WERI-Rb-1 (cell line): Measurements from ENCODE around the gene GPR137B.

Experiments used
- DNase-seq: peaks from one replicate; pipeline ENCODE4 v3.0.0-alpha.2; 2020
- H3K27ac ChIP-seq: fragments of 250-450 bp; sonication (Bioruptor Pico); 2 replicates; pipeline ENCODE4 v1.5.1; 2020; ENCODE audit warnings: mild to moderate bottlenecking, moderate library complexity
- H3K27me3 ChIP-seq: fragments of 250-450 bp; sonication (Bioruptor Pico); 2 replicates; pipeline ENCODE4 v1.5.1; 2021; ENCODE audit warnings: mild to moderate bottlenecking, low read depth, moderate library complexity; ENCODE audit not compliant: insufficient read depth, severe bottlenecking
- H3K36me3 ChIP-seq: fragments of 250-450 bp; sonication (Bioruptor Pico); 2 replicates; pipeline ENCODE4 v1.5.1; 2020; ENCODE audit warnings: mild to moderate bottlenecking, moderate library complexity
- H3K4me3 ChIP-seq: 2 replicates; pipeline ENCODE4 v1.5.1; 2011; ENCODE audit warnings: low read depth, mild to moderate bottlenecking, control low read depth, low read length
- H3K9me3 ChIP-seq: fragments of 250-450 bp; sonication (Bioruptor Pico); 2 replicates; pipeline ENCODE4 v1.5.1; 2021; ENCODE audit warnings: mild to moderate bottlenecking, moderate library complexity; ENCODE audit not compliant: severe bottlenecking
- TF ChIP-seq, protein P1 (sequence below): IDR thresholded peaks from 2 replicates; pipeline ENCODE4 v1.5.1; 2011; ENCODE audit warnings: low read depth, mild to moderate bottlenecking, control low read depth, inconsistent platforms, low read length

The GPR137B gene

DNA sequence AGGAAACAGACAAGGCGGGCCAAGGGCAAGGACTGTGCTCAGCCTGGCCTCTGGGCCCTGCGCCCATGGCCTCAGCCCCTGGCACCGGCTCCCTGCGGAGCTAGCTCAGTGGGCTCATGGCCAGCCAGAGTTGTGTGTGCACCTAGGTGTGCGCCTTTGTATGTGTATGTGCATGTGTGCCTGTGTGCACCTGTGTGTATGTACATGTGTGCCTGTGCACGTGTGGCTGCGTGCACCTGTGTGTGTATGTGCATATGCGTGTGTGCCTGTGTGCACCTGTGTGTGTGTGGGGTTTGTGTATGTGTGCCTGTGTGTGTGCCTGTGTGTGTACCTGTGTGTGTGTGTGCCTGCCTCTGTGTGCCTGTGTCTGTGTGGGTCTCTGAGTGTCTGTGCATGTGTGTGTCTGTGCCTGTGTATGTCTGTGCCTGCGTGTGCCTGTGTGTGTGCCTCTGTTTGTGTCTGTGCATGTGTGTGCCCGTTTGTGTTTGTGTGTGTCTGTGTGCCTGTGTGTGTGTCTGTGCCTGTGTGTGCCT lies 7.4 kb downstream of the GPR137B start:
- no peak overlapping the region for H3K4me3 ChIP-seq
- no peak overlapping the region for H3K27ac ChIP-seq
- H3K36me3 ChIP-seq = no peaks in the 10 kb centered on the region
- DNase-seq = no peak
- no peaks in the 10 kb centered on the region for H3K27me3 ChIP-seq
- no peaks in the 10 kb centered on the region for H3K9me3 ChIP-seq
- TF ChIP-seq, protein P1, sequence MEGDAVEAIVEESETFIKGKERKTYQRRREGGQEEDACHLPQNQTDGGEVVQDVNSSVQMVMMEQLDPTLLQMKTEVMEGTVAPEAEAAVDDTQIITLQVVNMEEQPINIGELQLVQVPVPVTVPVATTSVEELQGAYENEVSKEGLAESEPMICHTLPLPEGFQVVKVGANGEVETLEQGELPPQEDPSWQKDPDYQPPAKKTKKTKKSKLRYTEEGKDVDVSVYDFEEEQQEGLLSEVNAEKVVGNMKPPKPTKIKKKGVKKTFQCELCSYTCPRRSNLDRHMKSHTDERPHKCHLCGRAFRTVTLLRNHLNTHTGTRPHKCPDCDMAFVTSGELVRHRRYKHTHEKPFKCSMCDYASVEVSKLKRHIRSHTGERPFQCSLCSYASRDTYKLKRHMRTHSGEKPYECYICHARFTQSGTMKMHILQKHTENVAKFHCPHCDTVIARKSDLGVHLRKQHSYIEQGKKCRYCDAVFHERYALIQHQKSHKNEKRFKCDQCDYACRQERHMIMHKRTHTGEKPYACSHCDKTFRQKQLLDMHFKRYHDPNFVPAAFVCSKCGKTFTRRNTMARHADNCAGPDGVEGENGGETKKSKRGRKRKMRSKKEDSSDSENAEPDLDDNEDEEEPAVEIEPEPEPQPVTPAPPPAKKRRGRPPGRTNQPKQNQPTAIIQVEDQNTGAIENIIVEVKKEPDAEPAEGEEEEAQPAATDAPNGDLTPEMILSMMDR = no peak

DNA sequence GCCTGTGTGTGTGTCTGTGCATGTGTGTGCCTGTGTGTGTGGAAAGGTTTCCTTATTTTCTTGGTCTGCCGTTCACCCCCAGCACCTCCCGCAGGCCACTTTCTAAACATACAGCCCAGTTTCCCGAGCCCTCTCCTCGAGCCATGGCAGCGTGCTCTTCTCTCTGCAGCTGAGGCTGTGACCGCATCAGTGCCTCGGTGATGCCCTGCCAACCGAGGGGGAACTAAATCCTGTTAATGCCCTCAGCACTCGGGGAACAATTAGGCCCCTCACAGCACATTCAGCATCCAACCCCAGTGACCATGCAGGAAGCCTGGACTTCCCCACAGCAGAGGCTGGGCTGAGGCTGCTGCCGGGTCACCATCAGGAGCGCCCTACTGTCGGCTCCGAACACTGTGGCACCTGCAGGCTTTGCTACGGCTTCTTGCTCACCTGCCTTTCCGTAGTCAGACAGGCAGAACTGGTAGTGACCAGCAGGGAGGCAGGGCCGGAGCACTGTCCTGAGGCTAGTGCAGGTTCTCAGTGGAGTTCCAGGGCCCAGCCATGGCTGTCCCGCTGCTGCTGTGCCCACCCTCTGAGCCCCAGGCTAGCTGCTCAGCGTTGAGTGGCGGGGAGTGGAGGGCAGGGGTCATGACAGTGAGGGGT lies 8.1 kb downstream of the GPR137B start:
- Histone ChIP-seq H3K4me3 (no peak overlapping the region), H3K9me3 (no peaks in the 10 kb centered on the region), H3K27ac (no peak overlapping the region), H3K36me3 (no peaks in the 10 kb centered on the region), H3K27me3 (no peaks in the 10 kb centered on the region)
- DNase-seq = no peak
- TF ChIP-seq, protein P1 = no peak

DNA sequence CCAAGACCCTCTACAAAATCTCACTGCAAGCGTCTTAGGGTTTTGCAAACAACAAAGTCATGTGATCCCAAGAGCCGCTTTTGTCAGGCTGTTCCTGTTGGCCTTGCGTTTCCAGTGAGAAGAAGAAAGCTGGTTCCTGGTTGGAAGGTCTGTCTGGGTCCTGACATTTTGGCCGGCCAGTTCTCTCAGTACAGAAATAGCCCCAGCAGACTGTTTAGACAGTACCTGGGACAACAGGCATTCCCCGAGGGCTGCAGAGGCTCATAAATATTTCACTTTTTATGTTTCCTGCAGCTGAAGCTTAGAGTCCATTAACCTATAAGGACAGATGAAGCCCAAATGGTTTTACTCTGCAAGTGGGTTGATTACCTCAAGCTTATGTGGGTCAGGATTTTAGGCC lies 8.6 kb downstream of the GPR137B start:
- no peak for DNase-seq
- TF ChIP-seq, protein P1 = no peak
- H3K4me3 ChIP-seq = no peak overlapping the region
- H3K27ac ChIP-seq = no peak overlapping the region
- no peaks in the 10 kb centered on the region for H3K36me3 ChIP-seq
- no peaks in the 10 kb centered on the region for H3K27me3 ChIP-seq
- no peaks in the 10 kb centered on the region for H3K9me3 ChIP-seq

DNA sequence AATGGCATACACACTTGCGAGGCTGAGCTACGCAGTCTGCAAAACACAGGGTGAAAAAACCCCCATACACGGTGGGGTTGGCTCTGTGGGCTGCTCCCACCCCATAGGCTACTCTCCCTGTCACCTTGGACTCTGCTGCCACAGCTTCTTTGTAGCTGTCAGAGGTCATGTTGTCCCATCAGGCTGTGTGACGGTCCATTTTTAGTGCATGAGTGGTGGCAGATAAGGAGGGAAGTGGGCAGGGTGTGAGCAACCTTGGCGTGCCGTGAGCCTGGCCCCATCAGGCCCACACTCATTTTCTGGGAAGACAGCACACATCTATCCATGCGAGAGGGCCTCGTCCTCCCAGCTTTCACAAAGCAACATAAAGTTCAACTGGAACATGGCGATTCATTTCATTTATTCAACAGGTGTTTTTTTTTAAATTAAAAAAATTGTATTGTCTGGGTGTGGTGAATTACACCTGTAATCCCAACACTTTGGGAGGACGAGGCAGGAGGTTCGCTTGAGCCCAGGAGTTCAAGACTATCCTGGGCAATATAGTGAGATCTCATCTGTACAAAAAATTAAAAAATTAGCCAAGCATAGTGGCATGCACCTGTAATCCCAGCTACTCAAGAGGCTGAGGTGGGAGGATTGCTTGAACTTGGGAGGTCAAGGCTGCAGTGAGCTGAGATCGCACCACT lies 9.5 kb downstream of the GPR137B start:
- Histone ChIP-seq H3K36me3 (no peaks in the 10 kb centered on the region), H3K4me3 (no peak overlapping the region), H3K9me3 (no peaks in the 10 kb centered on the region), H3K27ac (no peak overlapping the region), H3K27me3 (no peaks in the 10 kb centered on the region)
- no peak for DNase-seq
- TF ChIP-seq, protein P1 = no peak

GRCh38 chr1:236154126-236154525 lies 11.8 kb downstream of the GPR137B start:
- H3K4me3 ChIP-seq = no peak overlapping the region
- no peak overlapping the region for H3K27ac ChIP-seq
- DNase-seq = no peak
- no peaks in the 10 kb centered on the region for H3K36me3 ChIP-seq
- no peaks in the 10 kb centered on the region for H3K27me3 ChIP-seq
- H3K9me3 ChIP-seq = no peaks in the 10 kb centered on the region
- TF ChIP-seq, protein P1 = no peak
